HEK293 (cell line): ENCODE results near the gene ST6GALNAC6.

Experiments used
- KLF1 ChIP-seq: fragments of 450-650 bp; formaldehyde crosslinking; IDR thresholded peaks from 2 replicates; pipeline ENCODE4 v1.5.1; 2016; ENCODE audit warnings: missing biosample characterization, missing genetic modification characterization
- KLF10 ChIP-seq: fragments of 450-650 bp; IDR thresholded peaks from 2 replicates; pipeline ENCODE4 v1.5.1; 2018; ENCODE audit warnings: missing biosample characterization, mild to moderate bottlenecking, missing genetic modification characterization
- PATZ1 ChIP-seq: fragments of 450-650 bp; formaldehyde crosslinking; IDR thresholded peaks from 2 replicates; pipeline ENCODE4 v1.5.1; 2016; ENCODE audit warnings: missing biosample characterization, missing genetic modification characterization
- REST ChIP-seq: fragments of 450-650 bp; formaldehyde crosslinking; IDR thresholded peaks from 2 replicates; pipeline ENCODE4 v1.5.1; 2016; ENCODE audit warnings: missing biosample characterization, missing genetic modification characterization
- SCRT2 ChIP-seq: fragments of 450-650 bp; formaldehyde crosslinking; IDR thresholded peaks from 2 replicates; pipeline ENCODE4 v1.5.1; 2016; ENCODE audit warnings: missing biosample characterization, missing genetic modification characterization
- TCF7L2 ChIP-seq: IDR thresholded peaks from 2 replicates; pipeline ENCODE4 v1.6.1; 2011; ENCODE audit warnings: low read depth, mild to moderate bottlenecking, inconsistent platforms, low read length, moderate library complexity, borderline replicate concordance
- ZBTB17 ChIP-seq: fragments of 450-650 bp; formaldehyde crosslinking; IDR thresholded peaks from 2 replicates; pipeline ENCODE4 v1.5.1; 2016; ENCODE audit warnings: missing biosample characterization, missing genetic modification characterization
- ZNF133 ChIP-seq: fragments of 450-650 bp; formaldehyde crosslinking; IDR thresholded peaks from 2 replicates; pipeline ENCODE4 v1.5.1; 2016; ENCODE audit warnings: missing biosample characterization, missing genetic modification characterization
- ZNF148 ChIP-seq: fragments of 450-650 bp; formaldehyde crosslinking; IDR thresholded peaks from 2 replicates; pipeline ENCODE4 v1.5.0; 2017; ENCODE audit warnings: missing biosample characterization, missing genetic modification characterization, borderline replicate concordance
- ZNF184 ChIP-seq: fragments of 450-650 bp; IDR thresholded peaks from 2 replicates; pipeline ENCODE4 v1.5.1; 2018; ENCODE audit warnings: missing biosample characterization, mild to moderate bottlenecking, missing genetic modification characterization
- ZNF280C ChIP-seq: fragments of 450-650 bp; formaldehyde crosslinking; IDR thresholded peaks from 2 replicates; pipeline ENCODE4 v1.5.1; 2016; ENCODE audit warnings: missing biosample characterization, missing genetic modification characterization
- ZNF350 ChIP-seq: fragments of 450-650 bp; formaldehyde crosslinking; IDR thresholded peaks from 2 replicates; pipeline ENCODE4 v1.5.0; 2017; ENCODE audit warnings: missing biosample characterization, mild to moderate bottlenecking, missing genetic modification characterization
- ZNF394 ChIP-seq: fragments of 450-650 bp; formaldehyde crosslinking; IDR thresholded peaks from 2 replicates; pipeline ENCODE4 v1.5.1; 2016; ENCODE audit warnings: missing biosample characterization, missing genetic modification characterization, mild to moderate bottlenecking, moderate library complexity, borderline replicate concordance
- ZNF473 ChIP-seq: fragments of 450-650 bp; formaldehyde crosslinking; IDR thresholded peaks from 2 replicates; pipeline ENCODE4 v1.5.1; 2017; ENCODE audit warnings: missing biosample characterization, missing genetic modification characterization
- ZNF580 ChIP-seq: fragments of 450-650 bp; formaldehyde crosslinking; IDR thresholded peaks from 2 replicates; pipeline ENCODE4 v1.5.1; 2016; ENCODE audit warnings: missing biosample characterization, missing genetic modification characterization
- ZNF621 ChIP-seq: fragments of 450-650 bp; formaldehyde crosslinking; IDR thresholded peaks from 2 replicates; pipeline ENCODE4 v1.5.1; 2017; ENCODE audit warnings: missing biosample characterization, missing genetic modification characterization
- ZNF624 ChIP-seq: fragments of 450-650 bp; formaldehyde crosslinking; IDR thresholded peaks from 2 replicates; pipeline ENCODE4 v1.5.1; 2017; ENCODE audit warnings: missing biosample characterization, missing genetic modification characterization
- ZNF639 ChIP-seq: fragments of 450-650 bp; formaldehyde crosslinking; IDR thresholded peaks from 2 replicates; pipeline ENCODE4 v1.5.1; 2016; ENCODE audit warnings: missing biosample characterization, missing genetic modification characterization
- ZNF645 ChIP-seq: fragments of 450-650 bp; formaldehyde crosslinking; IDR thresholded peaks from 2 replicates; pipeline ENCODE4; 2016; ENCODE audit warnings: missing biosample characterization, missing genetic modification characterization
- ZNF654 ChIP-seq: fragments of 450-650 bp; formaldehyde crosslinking; IDR thresholded peaks from 2 replicates; pipeline ENCODE4 v1.5.1; 2016; ENCODE audit warnings: low read depth, missing biosample characterization, missing genetic modification characterization
- ZNF670 ChIP-seq: fragments of 450-650 bp; formaldehyde crosslinking; IDR thresholded peaks from 2 replicates; pipeline ENCODE4 v1.5.1; 2016; ENCODE audit warnings: missing biosample characterization, missing genetic modification characterization, low read depth
- ZNF76 ChIP-seq: fragments of 450-650 bp; formaldehyde crosslinking; IDR thresholded peaks from 2 replicates; pipeline ENCODE4; 2016; ENCODE audit warnings: low read depth, missing biosample characterization, missing genetic modification characterization, borderline replicate concordance
- ZSCAN18 ChIP-seq: fragments of 450-650 bp; formaldehyde crosslinking; IDR thresholded peaks from 2 replicates; pipeline ENCODE4 v1.5.1; 2016; ENCODE audit warnings: missing biosample characterization, missing genetic modification characterization
- ZSCAN23 ChIP-seq: fragments of 450-650 bp; formaldehyde crosslinking; IDR thresholded peaks from 2 replicates; pipeline ENCODE4 v1.5.1; 2016; ENCODE audit warnings: missing biosample characterization, missing genetic modification characterization

Gene ST6GALNAC6

GRCh38 chr9:127931092-127931881, 31.9 kb upstream of the ST6GALNAC6 start (continued):
- no peak for TF ChIP-seq ZNF670 (tag by site-specific recombination)
- TF ChIP-seq ZNF621 (tag by site-specific recombination), result no peak
- TF ChIP-seq ZNF654 (tag by site-specific recombination), result no peak
- no peak for TF ChIP-seq ZNF148 (tag by site-specific recombination)
- no peak for TF ChIP-seq ZNF133 (tag by site-specific recombination)
- no peak for TF ChIP-seq ZSCAN23
- TF ChIP-seq ZSCAN18 (tag by site-specific recombination), result no peak
- TF ChIP-seq ZBTB17 (tag by site-specific recombination), result peak; percentile 75
- TF ChIP-seq ZNF645 (tag by site-specific recombination), result no peak
- no peak for TF ChIP-seq ZNF624 (tag by site-specific recombination)
- TF ChIP-seq ZNF639 (tag by site-specific recombination), result peak; percentile 72
- no peak for TF ChIP-seq ZNF394 (tag by site-specific recombination)
- no peak for TF ChIP-seq TCF7L2
- no peak for TF ChIP-seq ZNF280C (tag by site-specific recombination)
- TF ChIP-seq ZNF580 (tag by site-specific recombination), result no peak
- TF ChIP-seq KLF1 (tag by site-specific recombination), result no peak; the same call in 1 of the 2 replicates
- TF ChIP-seq REST (tag by site-specific recombination), result no peak
- TF ChIP-seq PATZ1 (tag by site-specific recombination), result peak; percentile 46
- no peak; the same call in 1 of the 2 replicates for TF ChIP-seq ZNF76
- TF ChIP-seq SCRT2 (tag by site-specific recombination), result no peak
- no peak for TF ChIP-seq ZNF473 (tag by site-specific recombination)
- TF ChIP-seq KLF10 (tag by site-specific recombination), result no peak
- TF ChIP-seq ZNF350, result no peak
- no peak for TF ChIP-seq ZNF184
